Left ventricle myocardium inferior (tissue), 1 donor: ENCODE measurements around the gene NEFH. TPM values are rescaled to one million over a fixed set of nuclear protein-coding genes. Genes with fewer than 3 reads are reported as not detected.

Experiments
- DNase-seq: peaks from one replicate; pipeline ENCODE4 v3.0.0-alpha.2; 2020
- H3K27ac ChIP-seq: fragments of 200-600 bp; replicated peaks from 2 replicates; pipeline ENCODE4 v1.8.0; 2021
- H3K27me3 ChIP-seq: fragments of 200-600 bp; 2 replicates; pipeline ENCODE4 v1.8.0; 2021; ENCODE audit warnings: low read depth
- H3K36me3 ChIP-seq: fragments of 200-600 bp; 2 replicates; pipeline ENCODE4 v1.8.0; 2021
- H3K4me1 ChIP-seq: fragments of 200-600 bp; 2 replicates; pipeline ENCODE4 v1.8.0; 2021
- H3K4me3 ChIP-seq: fragments of 200-600 bp; 2 replicates; pipeline ENCODE4 v1.8.0; 2021; ENCODE audit warnings: mild to moderate bottlenecking, moderate library complexity
- H3K9me3 ChIP-seq: fragments of 200-600 bp; replicated peaks from 2 replicates; pipeline ENCODE4 v1.8.0; 2021
- CTCF ChIP-seq: fragments of 200-600 bp; IDR thresholded peaks from 2 replicates; pipeline ENCODE4 v1.8.0; 2021; ENCODE audit warnings: antibody characterized with exemption, mild to moderate bottlenecking, borderline replicate concordance
- intact Hi-C: fragments of 100-400 bp; cut with micrococcal nuclease; formaldehyde crosslinking; loops from one replicate; pipeline ENCODE4 v1.11.0; 2022
- total RNA-seq: library from RNA; stranded (reverse); fragmentation: NEBNext Ultra II Directional; extraction: Animal tissue kit (Norgen Biotek cat#: 25700); gene quantifications from one replicate; pipeline ENCODE4 v1.2.1, GENCODE V29; 2021
- donor health status: DM: no; HTN: yes; CAD: no; lungs with severe emphysema.

The NEFH gene
- total RNA-seq, 1 donor from 2014 or later, result 0.16 TPM

GRCh38 chr22:29475550-29475949, 4.5 kb upstream of the NEFH start:
- no peaks in the 10 kb centered on the region for H3K36me3 ChIP-seq
- intact Hi-C loops, result no loop called here
- H3K4me1 ChIP-seq, result peaks cover 12% of the 10 kb centered on the region
- no peak for DNase-seq
- no peaks in the 10 kb centered on the region for H3K9me3 ChIP-seq
- H3K27ac ChIP-seq, result no peak overlapping the region
- no peak overlapping the region for H3K4me3 ChIP-seq
- H3K27me3 ChIP-seq, result peaks cover 100% of the 10 kb centered on the region
- TF ChIP-seq CTCF, result no peak

- peaks cover 100% of the 10 kb centered on the region for H3K27me3 ChIP-seq
- H3K27ac ChIP-seq, result no peak overlapping the region
- DNase-seq, result no peak
- peaks cover 16% of the 10 kb centered on the region for H3K4me1 ChIP-seq
- no peak overlapping the region for H3K4me3 ChIP-seq
- no peaks in the 10 kb centered on the region for H3K9me3 ChIP-seq
- TF ChIP-seq CTCF, result no peak
- no peaks in the 10 kb centered on the region for H3K36me3 ChIP-seq
- intact Hi-C loops, result no loop called here
Measured at GRCh38 chr22:29476116-29476515, 3.9 kb upstream of the NEFH start.

DNA sequence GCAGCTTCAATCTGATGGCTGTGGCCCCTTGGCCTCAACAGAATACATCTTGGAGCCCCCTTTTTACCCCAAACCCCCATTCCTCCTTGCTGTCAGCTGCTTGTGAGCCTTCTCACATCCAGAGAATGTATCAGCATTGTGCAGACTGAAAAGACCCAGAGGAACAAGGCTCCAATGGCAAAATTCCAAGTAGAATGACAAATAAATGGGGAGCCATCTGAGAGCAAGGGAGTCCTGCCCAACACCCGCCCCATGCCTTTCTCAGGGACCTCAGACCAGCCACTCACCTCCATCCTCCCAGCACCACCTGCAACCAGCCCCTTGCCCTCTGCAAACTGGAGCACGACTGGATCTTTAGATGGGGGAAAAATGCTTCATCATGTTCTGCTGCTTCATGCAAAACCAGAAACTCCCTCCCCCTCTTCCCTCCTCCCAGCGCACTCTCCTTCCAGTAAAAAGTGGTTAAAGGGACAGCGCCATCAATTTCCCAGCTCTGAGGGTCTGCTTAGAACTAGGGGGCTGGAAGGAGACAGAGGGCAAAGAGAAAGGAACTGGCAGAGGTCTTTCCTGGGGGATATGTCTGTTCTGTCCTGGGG, 2.2 kb upstream of the NEFH start:
- no peak for DNase-seq
- no peak overlapping the region for H3K27ac ChIP-seq
- peaks cover 19% of the 10 kb centered on the region for H3K4me1 ChIP-seq
- H3K9me3 ChIP-seq, result no peaks in the 10 kb centered on the region
- no peak overlapping the region for H3K4me3 ChIP-seq
- no peaks in the 10 kb centered on the region for H3K36me3 ChIP-seq
- TF ChIP-seq CTCF, result no peak
- intact Hi-C loops, result no loop called here
- H3K27me3 ChIP-seq, result peaks cover 100% of the 10 kb centered on the region

DNA sequence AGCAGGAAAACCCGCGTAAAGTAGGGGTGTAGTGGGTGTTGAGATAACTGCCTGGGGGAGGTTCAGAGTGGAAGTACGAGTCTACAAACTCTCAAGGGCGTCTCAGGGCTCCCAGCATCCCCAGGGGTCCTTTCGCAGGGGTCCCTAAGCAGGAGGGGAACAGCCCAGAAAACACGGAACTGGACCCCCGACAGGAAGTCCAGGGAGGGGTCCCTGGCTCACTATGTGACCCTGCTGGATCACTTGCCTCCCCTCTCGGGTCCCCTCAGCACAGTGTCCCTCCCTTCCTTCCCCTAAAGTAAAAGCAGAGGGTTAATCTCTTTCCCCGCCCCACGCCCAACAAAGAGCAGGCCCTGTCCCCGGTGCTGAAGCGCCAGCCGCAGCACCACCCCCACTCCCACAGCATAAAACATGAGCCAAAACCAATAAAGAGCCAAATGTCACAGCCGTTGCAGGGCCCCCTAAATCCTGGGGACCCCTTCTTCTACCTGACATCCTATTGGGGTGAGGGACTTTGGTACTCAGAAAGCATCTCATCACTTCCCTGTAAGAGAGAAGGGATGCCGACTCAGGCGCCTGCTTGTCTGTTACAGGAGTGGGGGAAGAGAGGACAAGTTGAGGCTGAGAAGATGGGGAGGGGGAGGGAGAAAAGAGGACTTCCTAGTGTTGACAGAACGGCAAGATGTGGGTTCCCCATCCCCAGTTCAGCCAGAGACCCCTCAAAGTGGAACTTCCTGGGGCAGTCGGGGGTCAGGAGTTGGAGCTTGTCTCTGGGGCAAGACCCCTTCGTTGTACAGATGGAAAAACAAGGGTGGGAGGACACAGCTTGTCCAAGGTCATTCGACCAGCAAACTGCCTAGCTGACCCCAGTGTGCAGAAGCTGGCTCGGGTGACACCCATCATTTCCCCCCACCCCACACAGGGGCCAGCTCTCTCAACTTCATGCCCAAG, 1.4 kb upstream of the NEFH start:
- Histone ChIP-seq H3K36me3 (no peaks in the 10 kb centered on the region), H3K4me1 (peaks cover 19% of the 10 kb centered on the region), H3K9me3 (no peaks in the 10 kb centered on the region), H3K27ac (no peak overlapping the region), H3K4me3 (no peak overlapping the region), H3K27me3 (peaks cover 99% of the 10 kb centered on the region)
- TF ChIP-seq CTCF, result no peak
- DNase-seq, result no peak
- intact Hi-C loops, result no loop called here

GRCh38 chr22:29480262-29480511, 169 bp downstream of the NEFH start:
- no peaks in the 10 kb centered on the region for H3K9me3 ChIP-seq
- H3K36me3 ChIP-seq, result no peaks in the 10 kb centered on the region
- peaks cover 19% of the 10 kb centered on the region for H3K4me1 ChIP-seq
- DNase-seq, result no peak
- intact Hi-C loops, result no loop called here
- peaks cover 83% of the 10 kb centered on the region for H3K27me3 ChIP-seq
- H3K27ac ChIP-seq, result no peak overlapping the region
- TF ChIP-seq CTCF, result no peak
- peak overlapping the region; percentile 48 for H3K4me3 ChIP-seq
